HG03520 (cell line): ENCODE data around the gene GASK1A.

Experiments used
- ATAC-seq: cut with Tn5 transposase; IDR thresholded peaks from one replicate; pipeline ENCODE4 v1.9.1; 2021; ENCODE audit warnings: mild to moderate bottlenecking, moderate library complexity; ENCODE audit not compliant: unreplicated experiment

GASK1A gene

GRCh38 chr3:43105596-43106292, 126.6 kb downstream of the GASK1A start, which contains the start of gene POMGNT2:
Gene POMGNT2 (minus strand): TSS chr3:43106079. CDS start chr3:43081431, 24,648 bp downstream.
- ATAC-seq, result peak; percentile 93

- ATAC-seq, result no peak
These were observed 127.2 kb downstream of the GASK1A start for GRCh38 chr3:43106293-43106628.
